IMR-90 (cell line): ENCODE results near the gene CD99L2. TPM values are rescaled to one million over a fixed set of nuclear protein-coding genes. Genes with fewer than 3 reads are reported as not detected.

Experiments used
- ATAC-seq: fragments of 200-7000 bp; cut with Tn5 transposase; 2 replicates; pipeline ENCODE4 v1.9.1; 2020; ENCODE audit warnings: low read depth, mild to moderate bottlenecking, moderate library complexity
- BruUV-seq: library from RNA; stranded (reverse); fragments of 400-500 nt; replicated peaks from 2 replicates; lab custom pipeline; 2021; lab: Mats Ljungman, UMichigan
- CTCF ChIA-PET: fragments of 300-600 bp; formaldehyde crosslinking; extraction: SDS; loops from one replicate; lab custom pipeline; 2021; ENCODE audit warnings: antibody characterized with exemption; lab: Yijun Ruan, JAX
- POLR2A ChIA-PET: fragments of 300-600 bp; sonication (Branson Sonifier 250); formaldehyde crosslinking; loops from one replicate; lab custom pipeline; 2022; ENCODE audit warnings: antibody characterized with exemption; ENCODE audit not compliant: unreplicated experiment; lab: Charles Lee
- DNase-seq: peaks from one replicate; pipeline ENCODE4 v3.0.0; 2013
- H2AFZ ChIP-seq: replicated peaks from 2 replicates; pipeline ENCODE3; 2013; ENCODE audit warnings: low read length, mild to moderate bottlenecking; ENCODE audit not compliant: poor library complexity
- H2AK5ac ChIP-seq: 2 replicates; pipeline ENCODE4 v1.6.1; 2013; ENCODE audit warnings: low read depth, low read length, inconsistent platforms
- H2AK9ac ChIP-seq: replicated peaks from 2 replicates; pipeline ENCODE3; 2013; ENCODE audit warnings: mild to moderate bottlenecking, low read depth, low read length, moderate library complexity; ENCODE audit not compliant: poor library complexity
- H2BK120ac ChIP-seq: 2 replicates; pipeline ENCODE4 v1.6.1; 2013; ENCODE audit warnings: low read depth, low read length, inconsistent platforms
- H2BK15ac ChIP-seq: 3 replicates; pipeline ENCODE4 v1.6.1; 2013; ENCODE audit warnings: low read depth, low read length, inconsistent platforms
- H2BK20ac ChIP-seq: 2 replicates; pipeline ENCODE4 v1.6.1; 2013; ENCODE audit warnings: low read depth, mild to moderate bottlenecking, inconsistent platforms, low read length, moderate library complexity
- H2BK5ac ChIP-seq: 2 replicates; pipeline ENCODE4 v1.6.1; 2013; ENCODE audit warnings: mild to moderate bottlenecking, low read depth, low read length, inconsistent platforms; ENCODE audit not compliant: poor library complexity, severe bottlenecking
- H3K14ac ChIP-seq: replicated peaks from 2 replicates; pipeline ENCODE4 v1.6.1; 2013; ENCODE audit warnings: low read depth, low read length, inconsistent platforms
- H3K18ac ChIP-seq: 2 replicates; pipeline ENCODE4 v1.6.1; 2013; ENCODE audit warnings: low read depth, low read length, control low read depth
- H3K23ac ChIP-seq: 2 replicates; pipeline ENCODE4 v1.6.1; 2013; ENCODE audit warnings: low read depth, low read length, inconsistent platforms
- H3K27ac ChIP-seq: 2 replicates; pipeline ENCODE4 v1.5.1; 2013; ENCODE audit warnings: mild to moderate bottlenecking, control low read depth, low read length; ENCODE audit not compliant: insufficient read depth
- H3K27me3 ChIP-seq: 2 replicates; pipeline ENCODE4 v1.6.1; 2013; ENCODE audit warnings: low read length; ENCODE audit not compliant: control insufficient read depth, insufficient read depth
- H3K36me3 ChIP-seq: 2 replicates; pipeline ENCODE4 v1.6.1; 2013; ENCODE audit warnings: low read length, mixed read lengths; ENCODE audit not compliant: control insufficient read depth, insufficient read depth
- H3K4ac ChIP-seq: 2 replicates; pipeline ENCODE4 v1.6.1; 2013; ENCODE audit warnings: low read depth, low read length, inconsistent platforms
- H3K4me1 ChIP-seq: 2 replicates; pipeline ENCODE4 v1.6.1; 2013; ENCODE audit warnings: low read length, mixed read lengths; ENCODE audit not compliant: control insufficient read depth, insufficient read depth
- H3K4me2 ChIP-seq: 2 replicates; pipeline ENCODE4 v1.6.1; 2013; ENCODE audit warnings: low read depth, mild to moderate bottlenecking, control low read depth, low read length, moderate library complexity
- H3K4me3 ChIP-seq: 2 replicates; pipeline ENCODE4 v1.5.1; 2013; ENCODE audit warnings: low read depth, mild to moderate bottlenecking, control low read depth, low read length, moderate library complexity; ENCODE audit not compliant: insufficient read depth
- H3K56ac ChIP-seq: 2 replicates; pipeline ENCODE4 v1.6.1; 2013; ENCODE audit warnings: low read length, inconsistent platforms; ENCODE audit not compliant: insufficient read depth; ENCODE audit errors: extremely low read depth
- H3K79me1 ChIP-seq, 2 experiments: 2 replicates each; pipeline ENCODE4 v1.6.1; 2013; ENCODE audit warnings: low read length in 2 of 2, inconsistent platforms in 1 of 2, low read depth in 1 of 2
- H3K9ac ChIP-seq: 2 replicates; pipeline ENCODE4 v1.6.1; 2013; ENCODE audit warnings: low read depth, low read length, control low read depth
- H3K9me1 ChIP-seq: 2 replicates; pipeline ENCODE4 v1.6.1; 2013; ENCODE audit warnings: low read length, inconsistent platforms; ENCODE audit not compliant: insufficient read depth
- H3K9me3 ChIP-seq: 2 replicates; pipeline ENCODE4 v1.6.1; 2013; ENCODE audit warnings: low read length; ENCODE audit not compliant: control insufficient read depth, insufficient read depth
- H4K20me1 ChIP-seq: 2 replicates; pipeline ENCODE4 v1.6.1; 2013; ENCODE audit warnings: low read length, inconsistent platforms; ENCODE audit not compliant: insufficient read depth
- H4K5ac ChIP-seq: 2 replicates; pipeline ENCODE4 v1.6.1; 2013; ENCODE audit warnings: mild to moderate bottlenecking, low read depth, low read length, control low read depth
- H4K8ac ChIP-seq, 2 experiments: 2 replicates each; pipeline ENCODE4 v1.6.1; 2013; ENCODE audit warnings: low read depth in 2 of 2, low read length in 2 of 2, control low read depth in 1 of 2, inconsistent platforms in 1 of 2
- H4K91ac ChIP-seq: 2 replicates; pipeline ENCODE4 v1.6.1; 2013; ENCODE audit warnings: low read depth, low read length, inconsistent platforms; ENCODE audit not compliant: insufficient read depth
- BHLHE40 ChIP-seq: fragments of 150-350 bp; IDR thresholded peaks from 2 replicates; pipeline ENCODE4 v1.6.1; 2016; ENCODE audit warnings: mild to moderate bottlenecking, low read depth, low read length
- ELK1 ChIP-seq: fragments of 150-350 bp; IDR thresholded peaks from 2 replicates; pipeline ENCODE4 v1.6.1; 2016; ENCODE audit warnings: low read depth, mild to moderate bottlenecking, low read length, moderate library complexity, borderline replicate concordance
- FOS ChIP-seq: fragments of 150-350 bp; IDR thresholded peaks from 2 replicates; pipeline ENCODE4 v1.6.1; 2016; ENCODE audit warnings: low read depth, low read length
- MAZ ChIP-seq: IDR thresholded peaks from 2 replicates; pipeline ENCODE4 v1.6.1; 2012; ENCODE audit warnings: low read depth, mild to moderate bottlenecking, low read length, improper control_type of control experiment, moderate library complexity, borderline replicate concordance
- MXI1 ChIP-seq: IDR thresholded peaks from 2 replicates; pipeline ENCODE4 v1.6.1; 2012; ENCODE audit warnings: low read depth, mild to moderate bottlenecking, low read length, moderate library complexity, borderline replicate concordance
- POLR2A ChIP-seq: IDR thresholded peaks from 2 replicates; pipeline ENCODE4 v1.6.1; 2012; ENCODE audit warnings: mild to moderate bottlenecking, low read depth, low read length
- RCOR1 ChIP-seq: IDR thresholded peaks from 2 replicates; pipeline ENCODE4 v1.6.1; 2012; ENCODE audit warnings: mild to moderate bottlenecking, low read length, improper control_type of control experiment; ENCODE audit not compliant: insufficient replicate concordance
- SMC3 ChIP-seq: fragments of 150-350 bp; IDR thresholded peaks from 2 replicates; pipeline ENCODE4 v1.6.1; 2016; ENCODE audit warnings: low read depth, mild to moderate bottlenecking, antibody characterized with exemption, low read length, moderate library complexity
- WGBS, 2 experiments: methylation state at CpG; one replicate each; pipeline versions ENCODE4 v1.1.5 to v1.1.7; 2013; ENCODE audit warnings: missing lambda C conversion rate in 2 of 2; ENCODE audit not compliant: insufficient read length in 1 of 2; ENCODE audit errors: extremely low coverage in 2 of 2; 5-methylcytosine and 5-hydroxymethylcytosine counted together
- dilution Hi-C: fragments of 300-500 bp; cut with HindIII; formaldehyde crosslinking; loops from one replicate; pipeline ENCODE4 v1.14.3; 2018; ENCODE audit warnings: low sequenced_read_pairs; ENCODE audit not compliant: unreplicated experiment
- in situ Hi-C: fragments of 300-500 bp; cut with MboI; formaldehyde crosslinking; loops from 3 replicates; pipeline ENCODE4 v1.14.3; 2019; ENCODE audit warnings: low sequenced_read_pairs, inconsistent platforms, mixed read lengths
- intact Hi-C: fragments of 100-400 bp; cut with micrococcal nuclease; formaldehyde crosslinking; loops from 2 replicates; pipeline ENCODE4 v1.10.0; 2022
- polyA plus RNA-seq, 3 experiments: library from polyadenylated mRNA; depleted of rRNA; stranded (reverse); fragments of >200 nt; gene quantifications; 2 replicates each; pipeline ENCODE4 v1.2.3, GENCODE V29; 2012; ENCODE audit warnings: low replicate concordance in 1 of 3
- total RNA-seq: library from RNA; depleted of rRNA; stranded (reverse); fragments of >200 nt; gene quantifications from 2 replicates; pipeline ENCODE4 v1.2.3, GENCODE V29; 2012

CD99L2 gene
- total and polyA plus RNA-seq, 2 of the 4 experiments (the other 2 are of a cell fraction): 17.4 to 41.4 TPM

GRCh38 chrX:150849486-150849885, 49.0 kb downstream of the CD99L2 start:
- H3K9me3 ChIP-seq: no peaks in the 10 kb centered on the region
- in situ Hi-C loops (no loop called here), intact Hi-C loops (no loop called here), dilution Hi-C loops (no loop called here)
- no peak overlapping the region for H2AK5ac ChIP-seq
- DNase-seq: no peak
- no peak overlapping the region for H2AFZ ChIP-seq
- no peaks in the 10 kb centered on the region for H3K27me3 ChIP-seq
- H4K5ac ChIP-seq: no peak overlapping the region
- H3K4me3 ChIP-seq: no peak overlapping the region
- no peak overlapping the region for H3K4ac ChIP-seq
- no peak overlapping the region for H3K14ac ChIP-seq
- H3K27ac ChIP-seq: no peak overlapping the region
- no peak overlapping the region for H3K18ac ChIP-seq
- no peak overlapping the region for H4K8ac ChIP-seq
- no peaks in the 10 kb centered on the region for H3K9me1 ChIP-seq
- no peak overlapping the region for H3K23ac ChIP-seq
- H4K91ac ChIP-seq: no peak overlapping the region
- H3K4me2 ChIP-seq: no peak overlapping the region
- no peak overlapping the region for H2BK5ac ChIP-seq
- H3K79me1 ChIP-seq: no peaks in the 10 kb centered on the region
- POLR2A ChIA-PET: no interaction called here
- H2BK15ac ChIP-seq: no peak overlapping the region
- TF ChIP-seq MXI1 (no peak), RCOR1 (no peak), FOS (no peak), POLR2A (no peak), SMC3 (no peak), MAZ (no peak), ELK1 (no peak), BHLHE40 (no peak)
- no CpG with 5 or more reads among the region's 2 CpGs for WGBS, 2 experiments
- no peak overlapping the region for H3K9ac ChIP-seq
- H2BK120ac ChIP-seq: no peak overlapping the region
- no peaks in the 10 kb centered on the region for H4K20me1 ChIP-seq
- BruUV-seq: no TSS peak
- ATAC-seq: no peak
- H3K4me1 ChIP-seq: peaks cover 1% of the 10 kb centered on the region; the same call in 1 of the 2 replicates
- H2AK9ac ChIP-seq: no peak overlapping the region
- no peak overlapping the region for H3K56ac ChIP-seq
- H2BK20ac ChIP-seq: no peak overlapping the region
- no peaks in the 10 kb centered on the region for H3K36me3 ChIP-seq
- CTCF ChIA-PET: no interaction called here
